Measurements from ENCODE around the gene SIRT6. TPM values are rescaled to one million over a fixed set of nuclear protein-coding genes. Genes with fewer than 3 reads are reported as not detected.
A peak's percentile ranks its signal among the peaks of the same experiment; 100 is the strongest.

Gene SIRT6
- total and polyA plus RNA-seq, 9 of the 15 experiments (the other 6 are each of a cell fraction or from before 2014, with no cell fraction given): 1.4 to 41.1 (median 10.2) TPM

DNA sequence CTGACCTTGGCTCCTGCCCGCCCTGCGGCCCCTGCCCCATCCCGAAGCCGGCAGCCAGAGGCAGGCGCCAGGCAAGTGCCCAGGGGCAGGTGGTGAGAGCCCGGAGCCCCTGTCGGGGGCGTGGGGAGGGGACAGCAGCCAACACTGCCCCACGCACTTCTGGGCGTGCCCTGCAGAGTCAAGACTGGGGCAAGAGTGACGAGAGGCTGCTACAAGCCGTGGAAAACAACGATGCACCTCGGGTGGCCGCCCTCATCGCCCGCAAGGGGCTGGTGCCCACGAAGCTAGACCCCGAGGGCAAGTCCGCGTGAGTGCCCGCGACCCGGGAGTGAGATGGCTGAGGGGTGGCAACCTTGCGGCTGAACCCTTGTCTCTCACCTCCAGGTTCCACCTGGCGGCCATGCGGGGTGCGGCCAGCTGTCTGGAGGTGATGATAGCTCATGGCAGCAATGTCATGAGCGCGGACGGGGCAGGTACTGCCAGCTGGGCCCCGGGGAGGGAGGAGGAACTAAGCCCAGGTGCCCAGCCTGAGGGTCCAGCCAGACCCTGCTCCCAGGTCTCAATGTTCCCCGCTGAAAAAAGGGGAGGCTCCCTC, 17.4 kb upstream of the SIRT6 start (continued):
- TF ChIP-seq NONO (IDR thresholded peaks at IDR 0.05; ENCODE audit: low read depth in 2 of 2, low read length in 1 of 2) (no peak), STAG1 (CRISPR knock-in tag; IDR thresholded peaks at IDR 0.05; ENCODE audit: borderline replicate concordance) (0 out of 2 replicates have a peak, but pooled peaks have one; percentile 6), CEBPB (tag; IDR thresholded peaks at IDR 0.05) (no peak), RBM25 (IDR thresholded peaks at IDR 0.05; ENCODE audit: low read depth, low read length, severe bottlenecking) (no peak), BRCA1 (IDR thresholded peaks at IDR 0.05) (no peak), BRCA1 (CRISPR knock-in tag; IDR thresholded peaks at IDR 0.05) (no peak), SREBF1 (IDR thresholded peaks at IDR 0.05; ENCODE audit: borderline replicate concordance, low read depth, low read length) (no peak), CBX3 (IDR thresholded peaks at IDR 0.05; ENCODE audit: borderline replicate concordance in 1 of 2, low read length in 2 of 2) (no peak), POLR3A (IDR thresholded peaks at IDR 0.05; ENCODE audit: borderline replicate concordance, extremely low read depth, insufficient read depth, insufficient read length) (no peak), ZNF778 (CRISPR knock-in tag; IDR thresholded peaks at IDR 0.05) (no peak), HMG20A (CRISPR knock-in tag; conservative IDR thresholded peaks at IDR 0.05) (no peak), BCLAF1 (IDR thresholded peaks at IDR 0.05; ENCODE audit: borderline replicate concordance in 1 of 2, control insufficient read depth in 1 of 2, low read depth in 2 of 2, low read length in 1 of 2) (no peak), GATAD2A (IDR thresholded peaks at IDR 0.05) (no peak), ZNF707 (CRISPR knock-in tag; conservative IDR thresholded peaks at IDR 0.05) (no peak), RAD21 (CRISPR knock-in tag; conservative IDR thresholded peaks at IDR 0.05 in 1 of 2, IDR thresholded peaks at IDR 0.05 in 1 of 2) (peak in 1 of 2 experiments; percentile 22; a peak in 1 of 4 replicates)
- TF ChIP-seq, protein P1, sequence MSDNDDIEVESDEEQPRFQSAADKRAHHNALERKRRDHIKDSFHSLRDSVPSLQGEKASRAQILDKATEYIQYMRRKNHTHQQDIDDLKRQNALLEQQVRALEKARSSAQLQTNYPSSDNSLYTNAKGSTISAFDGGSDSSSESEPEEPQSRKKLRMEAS (CRISPR knock-in tag; IDR thresholded peaks at IDR 0.05): peak; percentile 38; the same call in 1 of the 2 replicates

Data from K562 (cell line).